GM20000 (cell line): ENCODE measurements around the gene ERG.

Experiments
- DNase-seq: peaks from one replicate; pipeline ENCODE4 v3.0.0; 2012; ENCODE audit warnings: low spot score
- TF ChIP-seq, protein P1 (sequence below): IDR thresholded peaks from 2 replicates; pipeline ENCODE4 v1.5.1; 2012; ENCODE audit warnings: mild to moderate bottlenecking, control low read depth; ENCODE audit errors: extremely low read depth, missing control alignments

ERG gene

DNA sequence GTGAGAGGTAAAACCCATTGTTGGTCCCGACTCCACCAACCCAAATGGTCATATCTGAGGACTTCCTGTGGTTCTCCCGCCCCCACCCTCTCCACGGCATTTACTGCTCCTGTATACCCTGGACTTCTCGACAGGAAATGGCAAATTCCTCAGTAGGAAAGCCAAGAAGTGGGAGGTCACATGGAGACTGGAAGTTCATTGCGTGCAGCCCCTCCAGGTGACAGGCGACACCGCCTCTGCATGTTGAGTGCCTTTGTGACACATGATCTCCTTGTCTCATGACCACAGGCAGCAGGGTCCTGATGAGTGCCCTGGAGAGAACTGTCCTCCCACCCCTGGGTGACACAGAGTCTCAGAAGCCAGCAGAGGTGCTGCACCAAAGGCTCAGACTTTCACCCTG lies 24.2 kb downstream of the ERG start:
- TF ChIP-seq, protein P1, sequence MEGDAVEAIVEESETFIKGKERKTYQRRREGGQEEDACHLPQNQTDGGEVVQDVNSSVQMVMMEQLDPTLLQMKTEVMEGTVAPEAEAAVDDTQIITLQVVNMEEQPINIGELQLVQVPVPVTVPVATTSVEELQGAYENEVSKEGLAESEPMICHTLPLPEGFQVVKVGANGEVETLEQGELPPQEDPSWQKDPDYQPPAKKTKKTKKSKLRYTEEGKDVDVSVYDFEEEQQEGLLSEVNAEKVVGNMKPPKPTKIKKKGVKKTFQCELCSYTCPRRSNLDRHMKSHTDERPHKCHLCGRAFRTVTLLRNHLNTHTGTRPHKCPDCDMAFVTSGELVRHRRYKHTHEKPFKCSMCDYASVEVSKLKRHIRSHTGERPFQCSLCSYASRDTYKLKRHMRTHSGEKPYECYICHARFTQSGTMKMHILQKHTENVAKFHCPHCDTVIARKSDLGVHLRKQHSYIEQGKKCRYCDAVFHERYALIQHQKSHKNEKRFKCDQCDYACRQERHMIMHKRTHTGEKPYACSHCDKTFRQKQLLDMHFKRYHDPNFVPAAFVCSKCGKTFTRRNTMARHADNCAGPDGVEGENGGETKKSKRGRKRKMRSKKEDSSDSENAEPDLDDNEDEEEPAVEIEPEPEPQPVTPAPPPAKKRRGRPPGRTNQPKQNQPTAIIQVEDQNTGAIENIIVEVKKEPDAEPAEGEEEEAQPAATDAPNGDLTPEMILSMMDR: no peak
- no peak for DNase-seq

GRCh38 chr21:38472412-38473108 lies 25.7 kb downstream of the ERG start:
- TF ChIP-seq, protein P1: no peak
- no peak for DNase-seq

DNA sequence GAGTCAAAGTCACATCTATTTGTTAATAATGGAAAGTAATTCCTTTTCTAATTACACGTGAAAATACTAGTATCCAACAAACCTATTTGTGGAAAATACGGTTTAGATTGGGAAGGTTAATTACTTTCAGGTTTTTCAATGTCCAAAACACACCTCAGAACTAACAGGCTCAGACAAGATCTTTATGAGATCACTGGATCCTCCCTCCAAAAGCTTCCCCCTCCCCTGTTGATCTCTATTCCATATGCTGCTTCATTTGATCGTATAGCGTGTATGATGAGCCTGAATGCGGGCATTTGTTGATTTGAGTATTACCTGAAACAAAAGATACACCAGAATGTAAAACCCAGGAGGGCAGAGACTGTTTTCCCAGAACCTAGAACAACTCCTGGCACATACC lies 26.5 kb downstream of the ERG start:
- TF ChIP-seq, protein P1: no peak
- no peak for DNase-seq

GRCh38 chr21:38470755-38471154 lies 27.5 kb downstream of the ERG start:
- DNase-seq: no peak
- TF ChIP-seq, protein P1: no peak

- TF ChIP-seq, protein P1: no peak
Observed at GRCh38 chr21:38469642-38470041, 28.6 kb downstream of the ERG start.

GRCh38 chr21:38468989-38469388 lies 29.3 kb downstream of the ERG start:
- DNase-seq: no peak
- TF ChIP-seq, protein P1: no peak

More at GRCh38 chr21:38469642-38470041, 28.6 kb downstream of the ERG start:
- no peak for DNase-seq

DNA sequence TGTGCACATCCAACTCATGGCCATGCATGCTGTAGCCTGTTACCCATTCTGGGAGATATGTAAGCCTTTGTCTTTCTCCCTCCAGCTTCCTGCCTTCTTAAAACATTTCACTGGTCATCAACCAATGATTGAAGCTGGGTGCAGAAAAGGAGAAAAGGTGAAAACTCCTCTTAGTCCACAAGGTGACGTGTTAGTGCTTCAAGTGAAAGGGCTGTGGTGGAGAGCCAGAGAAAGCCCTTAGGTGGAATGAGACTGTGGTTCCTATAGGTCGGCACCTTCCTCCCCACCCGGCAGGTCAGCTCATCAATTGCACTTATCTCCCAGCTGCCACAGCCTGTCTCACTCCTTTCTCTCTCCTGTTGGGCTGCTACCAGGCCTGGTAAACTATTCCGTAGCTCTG lies 30.4 kb downstream of the ERG start:
- TF ChIP-seq, protein P1: no peak
- no peak for DNase-seq
